ENCODE data around the gene SPATA31E1.

GRCh38 chr9:87889882-87890252 is 7.2 kb downstream of the SPATA31E1 start:
- TF ChIP-seq, protein P1, sequence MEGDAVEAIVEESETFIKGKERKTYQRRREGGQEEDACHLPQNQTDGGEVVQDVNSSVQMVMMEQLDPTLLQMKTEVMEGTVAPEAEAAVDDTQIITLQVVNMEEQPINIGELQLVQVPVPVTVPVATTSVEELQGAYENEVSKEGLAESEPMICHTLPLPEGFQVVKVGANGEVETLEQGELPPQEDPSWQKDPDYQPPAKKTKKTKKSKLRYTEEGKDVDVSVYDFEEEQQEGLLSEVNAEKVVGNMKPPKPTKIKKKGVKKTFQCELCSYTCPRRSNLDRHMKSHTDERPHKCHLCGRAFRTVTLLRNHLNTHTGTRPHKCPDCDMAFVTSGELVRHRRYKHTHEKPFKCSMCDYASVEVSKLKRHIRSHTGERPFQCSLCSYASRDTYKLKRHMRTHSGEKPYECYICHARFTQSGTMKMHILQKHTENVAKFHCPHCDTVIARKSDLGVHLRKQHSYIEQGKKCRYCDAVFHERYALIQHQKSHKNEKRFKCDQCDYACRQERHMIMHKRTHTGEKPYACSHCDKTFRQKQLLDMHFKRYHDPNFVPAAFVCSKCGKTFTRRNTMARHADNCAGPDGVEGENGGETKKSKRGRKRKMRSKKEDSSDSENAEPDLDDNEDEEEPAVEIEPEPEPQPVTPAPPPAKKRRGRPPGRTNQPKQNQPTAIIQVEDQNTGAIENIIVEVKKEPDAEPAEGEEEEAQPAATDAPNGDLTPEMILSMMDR (IDR thresholded peaks at IDR 0.05): no peak
- TF ChIP-seq POLR2A (IDR thresholded peaks at IDR 0.05): no peak

Measured in heart left ventricle (tissue), 13 donors.